OCI-LY7 (cell line): ENCODE results near the gene POFUT1.

Experiments used
- CTCF ChIP-seq: fragments of 200-600 bp; sonication (generic); conservative IDR thresholded peaks from 2 replicates; pipeline ENCODE4 v1.5.1; 2014; ENCODE audit warnings: mild to moderate bottlenecking, antibody characterized with exemption, low read length, moderate library complexity, mixed read lengths
- EZH2phosphoT487 ChIP-seq: fragments of 200-600 bp; sonication (generic); IDR thresholded peaks from 2 replicates; pipeline ENCODE4 v1.6.1; 2018; ENCODE audit warnings: low read depth, borderline replicate concordance, mild to moderate bottlenecking, mixed run types, antibody characterized with exemption, low read length, moderate library complexity, mixed read lengths

- TF ChIP-seq CTCF: no peak
- no peak for TF ChIP-seq EZH2phosphoT487
These were observed 15.8 kb upstream of the POFUT1 start for GRCh38 chr20:32191873-32192272.
